ENCODE measurements around the gene DRAP1.

DRAP1 gene

DNA sequence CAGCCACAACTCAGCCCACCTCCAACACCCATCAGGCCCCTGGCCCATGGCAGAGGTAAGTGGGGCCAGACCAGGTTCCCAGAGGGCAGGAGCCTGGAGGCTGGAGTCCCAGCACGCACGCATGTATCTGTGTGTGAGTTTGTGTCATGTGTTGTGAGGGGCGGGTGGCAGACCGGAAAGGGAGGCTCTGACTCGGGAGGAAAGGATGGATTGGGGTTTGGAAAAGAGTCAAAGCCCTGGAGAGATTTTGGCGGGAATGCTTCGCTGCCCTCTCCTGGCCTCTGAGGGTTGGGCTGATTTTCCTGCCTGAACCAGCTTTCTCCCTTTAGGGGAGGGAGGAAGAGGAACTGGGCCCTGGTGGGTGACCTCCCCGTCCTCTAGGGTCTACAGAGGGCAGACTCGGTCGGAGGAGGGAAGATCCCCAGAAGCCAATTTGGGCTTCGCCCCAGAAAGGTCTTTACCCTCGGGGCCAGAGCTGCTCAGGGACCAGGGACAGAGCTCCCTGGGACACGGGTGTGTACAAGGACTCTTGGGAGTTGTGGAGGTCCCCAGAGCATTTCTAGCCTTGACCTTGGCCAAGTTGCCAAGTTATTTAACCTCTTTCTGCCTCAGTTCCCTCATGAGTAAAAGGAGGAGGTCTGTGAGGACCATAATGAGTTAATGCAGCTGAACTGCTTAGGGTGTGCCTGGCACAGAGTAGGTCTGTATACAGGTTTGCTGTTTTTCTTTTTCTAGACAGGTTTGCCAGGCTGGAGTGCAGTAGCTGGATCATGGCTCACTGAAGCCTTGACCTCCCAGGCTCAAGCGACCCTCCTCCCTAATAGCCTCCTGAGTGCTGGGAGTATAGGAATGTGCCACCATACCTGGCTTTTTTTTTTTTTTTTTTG is 7.3 kb upstream of the DRAP1 start:
- DNase-seq (ENCODE audit: insufficient read length, low spot score) (peak; percentile 65), FAIRE-seq (no peak)
- TF ChIP-seq, protein P1, sequence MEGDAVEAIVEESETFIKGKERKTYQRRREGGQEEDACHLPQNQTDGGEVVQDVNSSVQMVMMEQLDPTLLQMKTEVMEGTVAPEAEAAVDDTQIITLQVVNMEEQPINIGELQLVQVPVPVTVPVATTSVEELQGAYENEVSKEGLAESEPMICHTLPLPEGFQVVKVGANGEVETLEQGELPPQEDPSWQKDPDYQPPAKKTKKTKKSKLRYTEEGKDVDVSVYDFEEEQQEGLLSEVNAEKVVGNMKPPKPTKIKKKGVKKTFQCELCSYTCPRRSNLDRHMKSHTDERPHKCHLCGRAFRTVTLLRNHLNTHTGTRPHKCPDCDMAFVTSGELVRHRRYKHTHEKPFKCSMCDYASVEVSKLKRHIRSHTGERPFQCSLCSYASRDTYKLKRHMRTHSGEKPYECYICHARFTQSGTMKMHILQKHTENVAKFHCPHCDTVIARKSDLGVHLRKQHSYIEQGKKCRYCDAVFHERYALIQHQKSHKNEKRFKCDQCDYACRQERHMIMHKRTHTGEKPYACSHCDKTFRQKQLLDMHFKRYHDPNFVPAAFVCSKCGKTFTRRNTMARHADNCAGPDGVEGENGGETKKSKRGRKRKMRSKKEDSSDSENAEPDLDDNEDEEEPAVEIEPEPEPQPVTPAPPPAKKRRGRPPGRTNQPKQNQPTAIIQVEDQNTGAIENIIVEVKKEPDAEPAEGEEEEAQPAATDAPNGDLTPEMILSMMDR (IDR thresholded peaks at IDR 0.05; ENCODE audit: insufficient read depth, missing control alignments) = peak; percentile 17

DNA sequence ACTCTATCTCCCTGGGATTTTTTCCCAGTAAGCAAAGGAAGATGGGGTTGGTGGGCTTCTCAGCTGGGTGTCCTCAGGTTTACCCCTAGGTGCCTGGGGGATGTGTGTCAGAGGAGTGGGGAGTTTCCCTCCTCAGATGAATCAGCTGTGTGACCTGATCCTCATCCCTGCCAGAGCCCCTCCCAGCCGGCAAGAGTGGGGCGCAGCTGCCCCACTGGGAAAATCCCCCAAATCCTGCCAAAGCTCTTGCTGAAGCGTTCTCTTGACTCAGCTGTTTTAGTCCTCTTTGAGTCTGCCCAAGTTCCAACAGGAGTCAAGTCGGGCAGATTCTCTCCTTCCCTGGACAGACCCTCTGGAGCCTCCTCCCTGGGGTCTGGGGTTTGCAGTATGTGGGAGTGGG is 6.4 kb upstream of the DRAP1 start:
- TF ChIP-seq, protein P1 (IDR thresholded peaks at IDR 0.05; ENCODE audit: insufficient read depth, missing control alignments) = no peak
- no peak for DNase-seq (ENCODE audit: insufficient read length, low spot score)
- FAIRE-seq = no peak

DNA sequence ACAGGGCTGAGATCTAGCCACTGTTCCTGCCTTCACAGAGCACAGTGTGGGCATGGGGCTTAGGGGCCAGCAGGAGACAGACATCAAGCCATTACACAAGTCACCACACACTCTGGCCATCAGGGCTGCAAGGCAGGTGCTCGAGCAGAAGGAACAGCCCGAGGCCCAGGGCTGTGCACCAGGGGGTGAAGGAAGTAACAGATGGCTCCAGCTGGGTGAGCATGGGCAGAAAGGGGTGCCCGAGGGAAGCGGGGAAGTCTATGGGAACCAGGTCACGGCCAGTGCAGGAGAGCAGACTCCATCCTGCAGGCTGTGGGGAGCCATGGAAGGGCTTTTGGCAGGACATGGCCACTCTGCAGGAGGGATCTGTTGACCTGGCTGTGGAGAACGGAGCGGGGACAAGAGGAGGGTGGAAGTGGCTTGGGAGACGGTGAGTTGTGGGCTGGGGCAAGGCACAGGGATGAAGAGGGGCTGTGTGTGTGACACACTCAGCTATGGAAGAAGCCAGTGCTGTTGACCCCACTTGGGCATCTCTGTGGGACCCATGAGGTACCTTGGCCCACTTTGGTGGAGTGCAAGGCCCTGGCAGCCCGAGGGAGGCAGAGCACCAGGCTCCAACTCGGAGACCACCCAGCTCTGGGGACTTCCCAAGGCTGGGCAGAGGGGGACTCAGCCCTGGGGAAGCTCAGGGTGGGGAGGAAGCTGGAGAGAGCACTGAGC is 4.0 kb upstream of the DRAP1 start:
- DNase-seq (ENCODE audit: insufficient read length, low spot score) (no peak), FAIRE-seq (no peak)
- TF ChIP-seq, protein P1 (IDR thresholded peaks at IDR 0.05; ENCODE audit: insufficient read depth, missing control alignments) = no peak

DNA sequence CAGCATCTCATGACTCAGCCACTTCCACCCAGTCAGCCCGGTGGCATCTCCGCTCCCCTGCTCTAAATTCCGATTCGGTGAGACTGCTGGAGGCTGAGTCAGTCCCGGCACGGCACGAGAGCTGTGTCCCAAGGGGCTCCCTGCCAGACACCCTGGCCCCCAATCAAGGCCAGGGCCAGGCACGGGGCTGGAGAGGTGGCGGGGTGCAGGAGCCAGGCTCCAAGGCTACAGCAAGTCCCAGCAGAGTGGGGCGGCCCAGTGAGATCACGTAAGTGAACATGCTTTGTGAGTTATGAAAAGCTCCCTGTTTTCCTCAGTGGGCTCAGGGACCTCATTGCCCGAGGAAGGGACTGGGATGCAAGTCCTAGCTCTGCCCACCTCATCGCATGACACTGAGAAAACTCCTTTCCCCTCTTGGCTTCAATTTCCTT is 3.4 kb upstream of the DRAP1 start:
- DNase-seq (ENCODE audit: insufficient read length, low spot score) (no peak), FAIRE-seq (no peak)
- TF ChIP-seq, protein P1 (IDR thresholded peaks at IDR 0.05; ENCODE audit: insufficient read depth, missing control alignments) = no peak

DNA sequence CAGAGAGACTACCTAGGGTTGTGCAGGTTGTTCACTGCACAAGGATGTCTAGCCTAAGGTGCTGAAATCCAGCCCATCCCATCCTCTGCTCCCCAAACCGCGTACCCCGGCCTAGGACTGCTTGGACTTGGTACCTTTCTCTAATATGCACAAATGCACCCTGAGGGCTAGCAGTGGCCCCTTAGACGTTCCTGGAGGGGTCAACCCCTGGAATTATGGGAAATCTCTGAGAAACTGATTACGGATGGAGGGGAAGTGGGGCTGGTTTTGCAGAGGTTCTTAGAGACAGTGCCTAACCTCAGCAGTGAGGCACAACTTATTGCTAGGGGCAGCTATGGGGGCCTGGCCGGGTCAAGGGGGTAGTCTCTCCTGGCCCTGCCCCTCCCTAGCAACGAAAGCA is 2.8 kb upstream of the DRAP1 start:
- no peak for DNase-seq (ENCODE audit: insufficient read length, low spot score)
- no peak for FAIRE-seq
- TF ChIP-seq, protein P1 (IDR thresholded peaks at IDR 0.05; ENCODE audit: insufficient read depth, missing control alignments) = no peak

DNA sequence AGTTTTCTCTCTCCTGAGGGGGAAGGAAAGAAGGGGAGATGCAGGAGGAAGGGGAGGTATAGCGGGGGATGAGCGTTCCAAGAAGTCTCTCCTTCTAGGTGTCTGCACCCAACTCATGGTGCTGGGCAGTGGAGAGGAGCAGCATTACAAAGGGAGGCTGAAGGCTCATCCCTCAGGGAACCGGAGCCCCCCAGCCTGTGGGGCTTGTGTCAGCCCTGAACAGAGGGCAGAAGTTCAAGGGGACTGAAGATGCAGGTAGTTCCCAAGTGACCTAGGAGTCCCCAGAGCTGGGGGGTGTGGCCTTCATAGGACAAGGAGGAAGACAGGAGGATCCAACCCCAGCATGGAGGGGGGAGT is 2.2 kb upstream of the DRAP1 start:
- TF ChIP-seq, protein P1 (IDR thresholded peaks at IDR 0.05; ENCODE audit: insufficient read depth, missing control alignments) = no peak
- no peak for FAIRE-seq
- DNase-seq (ENCODE audit: insufficient read length, low spot score) = no peak
